ENCODE measurements around the gene GPR152.
"Not testable (repeated sequence)": the region's sequence is repeated elsewhere in the genome, so short reads cannot be mapped to it uniquely, and the experiment has no call there.

Gene GPR152

DNA sequence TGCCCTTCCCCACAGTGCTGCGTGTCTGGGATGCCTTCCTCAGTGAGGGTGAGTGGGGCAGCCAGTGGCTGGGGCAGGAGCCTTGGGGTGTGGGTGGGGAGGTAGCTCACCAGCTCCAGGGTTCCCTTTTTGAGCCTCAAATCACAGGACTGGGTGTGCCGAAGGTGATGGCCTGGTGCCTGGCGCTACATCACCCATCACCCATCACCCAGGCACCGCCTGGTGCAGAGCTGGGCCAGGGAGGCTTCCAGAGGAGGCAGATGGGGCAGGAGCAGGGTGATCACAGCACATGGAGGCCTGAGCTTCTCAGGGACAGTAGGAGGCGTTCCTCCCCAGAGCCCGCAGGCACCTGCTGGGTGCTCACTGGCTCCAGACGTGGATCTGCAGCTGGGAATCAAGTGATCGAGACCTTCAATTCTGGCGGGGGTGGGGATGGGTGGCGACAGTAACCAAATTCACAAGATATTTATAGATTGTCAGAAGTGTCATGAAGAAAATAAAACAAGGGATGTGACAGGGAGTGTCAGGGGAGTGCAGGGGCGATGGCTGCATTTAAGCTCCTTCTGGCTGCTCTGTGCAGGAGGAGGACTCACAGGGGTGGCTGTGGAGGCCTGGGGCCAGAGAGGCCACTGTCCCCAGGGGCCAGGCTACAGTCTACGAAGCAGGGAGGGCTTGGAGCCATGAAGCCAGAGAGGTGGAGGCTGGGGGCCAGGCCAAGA is 45.4 kb downstream of the GPR152 start:
- DNase-seq = no peak

DNA sequence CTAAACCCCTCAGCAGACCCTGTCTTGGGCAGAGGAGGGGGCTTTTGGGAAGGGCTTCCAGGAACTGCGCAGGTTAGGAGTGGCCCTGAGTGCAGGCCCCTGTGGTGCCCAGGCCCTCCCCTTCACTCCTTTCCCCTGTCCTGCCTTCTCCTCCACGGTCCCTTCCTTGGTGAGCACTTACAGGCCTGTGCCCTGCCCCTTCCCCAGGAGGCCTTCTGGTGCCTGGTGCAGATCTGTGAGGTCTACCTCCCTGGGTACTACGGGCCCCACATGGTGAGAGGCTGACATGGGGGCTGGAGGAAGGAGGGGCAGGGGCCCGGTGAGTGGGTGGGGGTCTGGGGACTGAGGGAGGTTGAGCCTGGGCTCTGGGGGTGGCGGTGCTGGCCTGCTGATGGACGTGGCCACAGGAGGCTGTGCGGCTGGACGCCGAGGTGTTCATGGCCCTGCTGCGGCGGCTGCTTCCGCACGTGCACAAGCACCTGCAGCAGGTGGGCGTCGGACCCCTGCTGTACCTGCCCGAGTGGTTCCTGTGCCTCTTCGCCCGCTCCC is 46.0 kb downstream of the GPR152 start:
- DNase-seq = no peak

DNA sequence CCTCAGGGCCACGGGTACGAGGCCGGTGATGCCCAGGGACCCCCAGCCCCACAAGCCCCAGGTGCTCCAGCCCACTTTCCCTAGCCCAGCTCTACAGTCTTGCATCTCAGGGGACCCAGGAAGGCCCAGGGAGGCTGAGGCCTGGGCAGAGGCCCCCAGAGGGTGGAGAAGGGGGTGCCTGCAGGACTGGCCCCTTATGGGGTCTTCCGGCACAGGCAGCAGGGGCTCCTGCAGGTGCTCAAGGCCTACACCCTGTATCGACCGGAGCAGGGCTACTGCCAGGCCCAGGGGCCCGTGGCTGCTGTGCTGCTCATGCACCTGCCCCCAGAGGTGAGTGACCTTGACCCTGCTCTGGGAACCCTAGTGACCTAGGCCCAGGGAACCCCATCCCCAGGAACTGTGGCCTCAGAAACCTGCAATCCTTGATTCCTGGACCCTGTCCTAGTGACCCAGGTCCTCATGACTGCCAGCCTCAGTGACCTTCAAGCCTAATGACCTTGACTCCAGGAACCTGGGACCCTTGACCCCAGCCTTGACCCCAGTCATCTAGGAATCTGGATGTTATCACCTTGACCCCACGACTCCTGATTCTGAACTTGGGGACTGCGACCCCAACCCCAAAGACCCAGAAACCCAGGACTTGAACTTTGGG is 46.7 kb downstream of the GPR152 start:
- DNase-seq = no peak

DNA sequence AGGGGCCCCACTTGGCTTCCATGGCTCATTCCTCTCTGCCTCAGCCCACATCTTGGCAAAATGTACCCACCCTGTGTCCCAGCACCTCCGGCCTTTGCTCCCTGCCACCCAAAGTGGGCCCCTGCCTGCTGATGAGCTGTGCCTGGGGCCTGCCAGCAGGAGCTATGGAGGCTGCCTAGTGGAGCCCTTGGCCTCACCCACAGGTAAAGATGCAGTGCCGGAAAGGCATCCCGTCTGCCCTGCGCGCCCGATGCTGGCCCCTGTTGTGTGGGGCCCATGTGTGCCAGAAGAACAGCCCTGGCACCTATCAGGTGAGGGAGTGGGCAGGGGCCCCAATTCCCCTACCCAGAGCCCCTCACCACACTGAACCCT is 47.3 kb downstream of the GPR152 start:
- no peak for DNase-seq

DNA sequence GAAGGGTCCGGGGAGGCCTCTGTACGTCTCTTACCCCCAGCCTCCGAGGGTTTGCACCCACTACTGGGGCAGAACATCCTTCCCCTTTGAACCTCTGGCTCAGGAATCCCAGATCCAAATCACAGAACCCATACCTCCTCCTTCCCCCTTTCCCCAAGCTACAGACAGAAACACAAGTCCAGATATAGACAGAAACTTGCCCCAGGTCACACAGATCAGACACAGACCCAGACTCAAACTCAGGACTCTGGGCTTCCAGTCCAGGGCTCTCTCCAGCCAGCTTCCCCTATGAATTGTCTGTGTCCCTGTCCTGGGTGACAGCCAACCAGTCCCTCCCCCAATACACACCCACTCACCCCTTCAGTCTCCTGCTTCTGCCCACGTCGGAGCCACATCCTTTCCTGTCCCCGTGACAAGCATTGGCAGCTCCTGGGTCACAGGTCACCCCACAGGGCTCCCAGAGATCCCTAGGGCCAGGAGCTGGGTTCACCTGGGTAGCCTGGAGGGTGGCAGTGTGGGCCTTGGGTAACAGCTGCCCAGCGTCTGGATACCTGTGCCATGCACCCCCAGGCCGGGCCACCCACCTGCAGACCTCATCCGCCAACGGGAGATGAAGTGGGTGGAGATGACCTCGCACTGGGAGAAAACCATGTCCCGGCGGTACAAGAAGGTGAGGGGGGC is 47.9 kb downstream of the GPR152 start:
- DNase-seq = peak; percentile 64 to 80

DNA sequence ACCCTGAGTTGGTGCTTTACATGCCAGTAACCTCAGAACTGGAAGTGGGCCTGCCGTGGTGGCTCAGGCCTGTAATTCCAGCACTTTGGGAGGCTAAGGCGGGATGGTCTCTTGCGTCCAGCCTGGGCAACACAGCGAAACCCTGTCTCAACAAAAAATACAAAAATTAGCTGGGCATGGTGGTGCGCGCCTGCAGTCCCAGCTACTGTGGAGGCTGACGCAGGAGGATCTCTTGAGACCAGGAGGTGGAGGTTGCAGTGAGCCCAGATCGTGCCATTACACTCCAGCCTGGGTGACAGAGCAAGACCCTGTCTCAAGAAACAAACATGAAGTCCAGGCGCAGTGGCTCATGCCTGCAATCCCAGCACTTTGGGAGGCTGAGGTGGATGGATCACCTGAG is 49.4 kb downstream of the GPR152 start:
- not testable (repeated sequence) for DNase-seq

DNA sequence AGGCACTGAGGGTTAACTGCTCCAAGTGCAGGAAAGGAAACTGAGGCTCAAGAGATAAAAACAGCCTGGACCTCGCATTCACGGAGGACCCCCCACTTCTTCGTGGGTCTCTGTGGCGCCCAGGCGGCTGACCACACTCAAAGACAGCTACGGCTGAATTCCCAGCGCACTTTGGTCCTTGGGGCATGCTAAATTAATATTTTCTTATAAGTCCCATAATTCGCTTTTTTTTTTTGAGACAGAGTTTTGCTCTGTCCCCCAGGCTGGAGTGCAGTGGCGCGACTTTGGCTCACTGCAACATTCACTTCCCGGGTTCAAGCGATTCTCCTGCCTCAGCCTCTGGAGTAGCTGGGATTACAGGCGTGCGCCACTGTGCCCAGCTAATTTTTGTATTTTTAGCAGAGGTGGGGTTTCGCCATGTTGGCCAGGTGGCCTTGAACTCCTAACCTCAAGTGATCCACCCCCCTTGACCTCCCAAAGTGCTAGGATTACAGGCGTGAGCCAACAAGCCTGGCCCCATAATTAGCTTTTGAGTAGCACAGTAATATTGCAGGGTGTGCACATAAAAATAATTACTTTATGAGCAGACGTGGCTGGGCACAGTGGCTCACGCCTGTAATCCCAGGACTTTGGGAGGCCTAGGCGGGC is 50.2 kb downstream of the GPR152 start:
- not testable (repeated sequence) for DNase-seq

DNA sequence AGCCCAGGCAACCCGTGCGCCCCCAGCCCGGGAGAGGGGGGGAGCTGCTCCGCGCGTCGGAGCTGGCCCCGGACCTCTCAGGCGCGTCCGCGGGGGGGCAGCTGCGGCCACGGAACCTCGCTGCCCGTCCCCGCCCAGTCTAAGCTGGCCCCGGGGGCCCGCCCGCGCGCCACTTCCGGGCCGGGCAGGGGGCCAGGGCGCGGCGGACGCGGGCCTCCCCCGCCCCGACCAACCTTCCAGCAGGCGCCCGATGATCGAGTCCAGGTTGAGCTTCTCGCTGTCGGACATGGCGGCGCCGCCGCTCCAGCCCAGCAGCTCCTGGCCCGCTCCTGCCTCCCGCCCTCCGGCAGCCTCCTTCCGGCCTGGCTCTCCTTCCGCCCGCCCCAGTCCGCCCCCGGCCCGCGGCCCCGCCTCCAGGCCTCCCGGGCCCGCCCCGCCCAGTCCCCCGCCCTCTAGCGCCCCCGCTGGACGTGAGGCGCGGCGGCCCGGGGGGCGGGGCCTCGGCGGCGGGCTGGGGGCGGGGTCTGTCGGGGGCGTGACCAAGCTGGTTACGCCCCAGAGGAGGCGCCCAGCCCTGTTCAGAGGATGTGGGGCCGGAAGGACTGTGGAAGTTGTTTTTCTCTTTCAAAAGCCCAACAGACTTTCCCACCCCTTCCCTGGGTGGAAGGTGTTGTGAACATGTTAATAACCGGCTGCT is 50.9 kb downstream of the GPR152 start, which contains the start of gene PPP1CA:
Gene PPP1CA (minus strand): TSS at position 364 of the 697 bp plus-strand sequence. CDS start 76 bp downstream, at position 288.
- DNase-seq = peak; percentile 80 to 91

Measured in inflammatory macrophage treated with lipopolysaccharide for 1 hour (primary cell).